Endothelial cell of umbilical vein (primary cell): Measurements from ENCODE around the gene P2RX3. TPM values are rescaled to one million over a fixed set of nuclear protein-coding genes. Genes with fewer than 3 reads are reported as not detected.

Experiments used
- BruUV-seq: library from RNA; stranded (reverse); fragments of 400-500 nt; replicated peaks from 2 replicates; lab custom pipeline; 2021; lab: Mats Ljungman, UMichigan
- CTCF ChIA-PET: fragments of 300-600, 350-600 bp; sonication (Branson Sonifier 250); formaldehyde crosslinking; loops from one replicate; lab custom pipeline; 2021; ENCODE audit warnings: antibody characterized with exemption, inconsistent platforms; lab: Charles Lee
- POLR2A ChIA-PET: fragments of 300-600, 350-600 bp; sonication (Branson Sonifier 250); formaldehyde crosslinking; loops from one replicate; lab custom pipeline; 2021; ENCODE audit warnings: antibody characterized with exemption, inconsistent platforms; lab: Charles Lee
- DNase-seq: peaks from one replicate; pipeline ENCODE4 v3.0.0-alpha.2; 2011; ENCODE audit warnings: low read depth, low spot score
- FAIRE-seq: peaks from 2 replicates; lab custom pipeline; 2011; peaks lifted over from hg19 to GRCh38; lab: Jason Lieb, UNC
- H2AFZ ChIP-seq: 2 replicates; pipeline ENCODE4 v1.6.0; 2012; ENCODE audit warnings: low read depth, low read length, control low read depth, inconsistent platforms
- H3K27ac ChIP-seq: 2 replicates; pipeline ENCODE4 v1.5.1; 2011; ENCODE audit warnings: low read depth, mild to moderate bottlenecking, control low read depth, low read length, moderate library complexity; ENCODE audit not compliant: insufficient read depth
- H3K27me3 ChIP-seq, 2 experiments: 2 replicates each; pipeline versions ENCODE4 v1.6.0 to v1.6.1; 2011; ENCODE audit warnings: low read length in 2 of 2, mixed read lengths in 1 of 2; ENCODE audit not compliant: control insufficient read depth in 2 of 2, insufficient read depth in 2 of 2
- H3K36me3 ChIP-seq, 2 experiments: 2 replicates in 1 of 2; 3 replicates in 1 of 2; pipeline ENCODE4 v1.5.1; 2011; ENCODE audit warnings: low read length in 2 of 2, mild to moderate bottlenecking in 1 of 2, moderate library complexity in 1 of 2; ENCODE audit not compliant: control insufficient read depth in 2 of 2, insufficient read depth in 2 of 2; ENCODE audit errors: extremely low read depth in 1 of 2
- H3K4me1 ChIP-seq: 3 replicates; pipeline ENCODE4 v1.5.1; 2011; ENCODE audit warnings: mild to moderate bottlenecking, low read length; ENCODE audit not compliant: control insufficient read depth, insufficient read depth; ENCODE audit errors: extremely low read depth
- H3K4me2 ChIP-seq: 2 replicates; pipeline ENCODE4 v1.6.1; 2011; ENCODE audit warnings: low read length, control low read depth, mixed read lengths; ENCODE audit not compliant: insufficient read depth
- H3K4me3 ChIP-seq, 3 experiments: fragments of 200-600 bp in 1 of 3; sonication (generic), shearing (Covaris generic) in 1 of 3; replicated peaks in 1 of 3; 2 replicates each; pipeline ENCODE4 v1.5.1; 2011 to 2016; ENCODE audit warnings: control low read depth in 3 of 3, low read length in 3 of 3, mild to moderate bottlenecking in 2 of 3, inconsistent platforms in 1 of 3, low read depth in 1 of 3, moderate library complexity in 1 of 3; ENCODE audit not compliant: insufficient read depth in 1 of 3
- H3K79me2 ChIP-seq: 2 replicates; pipeline ENCODE4 v1.6.0; 2012; ENCODE audit warnings: low read length, inconsistent platforms; ENCODE audit not compliant: control insufficient read depth, insufficient read depth
- H3K9ac ChIP-seq: replicated peaks from 2 replicates; pipeline ENCODE3; 2011; ENCODE audit warnings: low read length, control low read depth; ENCODE audit not compliant: insufficient read depth; ENCODE audit errors: extremely low read depth
- H3K9me1 ChIP-seq: replicated peaks from 3 replicates; pipeline ENCODE4 v1.6.0; 2011; ENCODE audit warnings: mild to moderate bottlenecking, low read length; ENCODE audit not compliant: control insufficient read depth, insufficient read depth; ENCODE audit errors: extremely low read depth
- H3K9me3 ChIP-seq: replicated peaks from 2 replicates; pipeline ENCODE4 v1.5.1; 2012; ENCODE audit warnings: low read length, inconsistent platforms; ENCODE audit not compliant: control insufficient read depth, insufficient read depth
- H4K20me1 ChIP-seq: replicated peaks from 2 replicates; pipeline ENCODE3; 2011; ENCODE audit warnings: mild to moderate bottlenecking, low read length; ENCODE audit not compliant: control insufficient read depth, insufficient read depth; ENCODE audit errors: extremely low read depth
- EZH2 ChIP-seq: IDR thresholded peaks from 2 replicates; pipeline ENCODE4 v1.6.1; 2012; ENCODE audit warnings: borderline replicate concordance, low read depth, mild to moderate bottlenecking, moderate library complexity, low read length, inconsistent platforms; ENCODE audit not compliant: severe bottlenecking
- FOS ChIP-seq: IDR thresholded peaks from 2 replicates; pipeline ENCODE4 v1.6.1; 2011; ENCODE audit warnings: mild to moderate bottlenecking, low read length, moderate library complexity, borderline replicate concordance; ENCODE audit not compliant: insufficient read depth
- GATA2 ChIP-seq: IDR thresholded peaks from 2 replicates; pipeline ENCODE4 v1.7.0; 2011; ENCODE audit warnings: low read depth, mild to moderate bottlenecking, moderate library complexity, mixed read lengths, low read length; ENCODE audit not compliant: insufficient read length, insufficient read depth
- JUN ChIP-seq: IDR thresholded peaks from 2 replicates; pipeline ENCODE4 v1.6.1; 2011; ENCODE audit warnings: borderline replicate concordance, low read depth; ENCODE audit not compliant: insufficient read length, insufficient read depth
- MYC ChIP-seq: IDR thresholded peaks from one replicate; pipeline ENCODE4 v1.6.1; 2011; ENCODE audit warnings: mild to moderate bottlenecking, low read depth, low read length
- POLR2A ChIP-seq: IDR thresholded peaks from 2 replicates; pipeline ENCODE4 v1.6.1; 2012; ENCODE audit warnings: low read depth, mild to moderate bottlenecking, control low read depth, low read length
- POLR2AphosphoS5 ChIP-seq: IDR thresholded peaks from 2 replicates; pipeline ENCODE4 v1.6.1; 2012; ENCODE audit warnings: low read depth, mild to moderate bottlenecking, control low read depth, low read length, moderate library complexity; ENCODE audit not compliant: insufficient read depth
- dilution Hi-C: fragments of 300-500 bp; cut with MboI; formaldehyde crosslinking; loops from one replicate; pipeline ENCODE4 v1.15.0; 2019; ENCODE audit warnings: low sequenced_read_pairs; ENCODE audit not compliant: extremely low pct_ligation_motif_present
- intact Hi-C: fragments of 100-400 bp; cut with micrococcal nuclease; formaldehyde crosslinking; loops from one replicate; pipeline ENCODE4 v1.10.0; 2022
- polyA plus RNA-seq, 4 experiments: library from polyadenylated mRNA; depleted of rRNA in 3 of 4; stranded (reverse) in 3 of 4; unstranded in 1 of 4; fragments of >200 nt; gene quantifications; 2 replicates each; pipeline versions ENCODE4 v1.2.1 to v1.2.3, GENCODE V29; 2011 to 2012; ENCODE audit warnings: missing spikeins in 1 of 4
- total RNA-seq: library from RNA; stranded (reverse); gene quantifications from 2 replicates; pipeline ENCODE4 v1.2.3, GENCODE V29; 2021
- TF ChIP-seq, protein P1 (sequence below), 2 donors: IDR thresholded peaks; 1 replicate in 1 of 2; 2 replicates in 1 of 2; pipeline ENCODE4 v1.5.1; 2011; ENCODE audit warnings: low read length in 2 of 2, mild to moderate bottlenecking in 2 of 2, moderate library complexity in 2 of 2, control low read depth in 1 of 2, inconsistent platforms in 1 of 2, low read depth in 1 of 2; ENCODE audit not compliant: insufficient read depth in 1 of 2; ENCODE audit errors: extremely low read depth in 1 of 2
- TF ChIP-seq, protein P2 (sequence below): IDR thresholded peaks from 2 replicates; pipeline ENCODE4 v1.6.1; 2011; ENCODE audit not compliant: insufficient read depth, insufficient read length

P2RX3 gene
- total and polyA plus RNA-seq, 2 donors (not counting 3 experiments of a cell fraction or from before 2014, with no cell fraction given) = not detected

DNA sequence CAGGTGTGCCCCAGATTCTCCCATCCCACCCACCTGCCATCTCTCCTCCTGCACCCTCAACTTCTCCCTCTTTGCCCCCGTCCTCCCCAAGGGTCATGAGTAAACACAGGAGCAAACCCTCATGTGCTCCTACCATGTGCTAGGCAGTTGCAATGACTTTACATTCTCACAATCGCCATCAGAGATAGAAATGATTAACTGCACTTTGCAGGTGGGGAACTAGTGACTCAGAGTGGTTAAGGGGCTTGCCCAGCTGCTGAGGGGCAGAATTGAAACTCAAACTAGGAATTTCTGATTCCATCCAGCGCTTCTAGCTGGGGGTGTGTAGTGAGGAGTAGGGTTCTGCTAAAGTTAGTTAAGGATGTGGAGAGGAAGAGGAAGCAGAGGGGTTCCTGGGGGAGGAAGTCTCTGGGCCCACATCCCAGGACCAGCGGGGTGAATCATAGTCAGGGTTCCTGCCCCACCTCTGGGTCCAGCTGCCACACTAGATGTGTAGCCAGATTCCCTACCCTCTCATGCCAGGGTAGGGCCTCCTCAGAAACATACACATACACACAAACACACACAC lies 68.3 kb downstream of the P2RX3 start:
- TF ChIP-seq, protein P1, sequence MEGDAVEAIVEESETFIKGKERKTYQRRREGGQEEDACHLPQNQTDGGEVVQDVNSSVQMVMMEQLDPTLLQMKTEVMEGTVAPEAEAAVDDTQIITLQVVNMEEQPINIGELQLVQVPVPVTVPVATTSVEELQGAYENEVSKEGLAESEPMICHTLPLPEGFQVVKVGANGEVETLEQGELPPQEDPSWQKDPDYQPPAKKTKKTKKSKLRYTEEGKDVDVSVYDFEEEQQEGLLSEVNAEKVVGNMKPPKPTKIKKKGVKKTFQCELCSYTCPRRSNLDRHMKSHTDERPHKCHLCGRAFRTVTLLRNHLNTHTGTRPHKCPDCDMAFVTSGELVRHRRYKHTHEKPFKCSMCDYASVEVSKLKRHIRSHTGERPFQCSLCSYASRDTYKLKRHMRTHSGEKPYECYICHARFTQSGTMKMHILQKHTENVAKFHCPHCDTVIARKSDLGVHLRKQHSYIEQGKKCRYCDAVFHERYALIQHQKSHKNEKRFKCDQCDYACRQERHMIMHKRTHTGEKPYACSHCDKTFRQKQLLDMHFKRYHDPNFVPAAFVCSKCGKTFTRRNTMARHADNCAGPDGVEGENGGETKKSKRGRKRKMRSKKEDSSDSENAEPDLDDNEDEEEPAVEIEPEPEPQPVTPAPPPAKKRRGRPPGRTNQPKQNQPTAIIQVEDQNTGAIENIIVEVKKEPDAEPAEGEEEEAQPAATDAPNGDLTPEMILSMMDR (IDR thresholded peaks at IDR 0.05; ENCODE audit: extremely low read depth in 1 of 2, insufficient read depth in 1 of 2, low read depth in 1 of 2, low read length in 2 of 2) = no peak
- peak; percentile 94 for TF ChIP-seq FOS
- TF ChIP-seq, protein P2, sequence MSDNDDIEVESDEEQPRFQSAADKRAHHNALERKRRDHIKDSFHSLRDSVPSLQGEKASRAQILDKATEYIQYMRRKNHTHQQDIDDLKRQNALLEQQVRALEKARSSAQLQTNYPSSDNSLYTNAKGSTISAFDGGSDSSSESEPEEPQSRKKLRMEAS = peak; percentile 59
- TF ChIP-seq JUN = peak; percentile 60
- TF ChIP-seq GATA2 = peak; percentile 83
- TF ChIP-seq POLR2A = peak; percentile 28
- TF ChIP-seq EZH2 = no peak
- TF ChIP-seq MYC = peak; percentile 68
- peak; percentile 86 for TF ChIP-seq POLR2AphosphoS5
- no peaks in the 10 kb centered on the region for H3K9me1 ChIP-seq
- H3K27ac ChIP-seq = peak overlapping the region; percentile 84
- DNase-seq (peak; percentile 90), FAIRE-seq (peak; percentile 100)
- no peak overlapping the region for H3K4me3 ChIP-seq
- H3K27me3 ChIP-seq = no peaks in the 10 kb centered on the region
- ChIA-PET CTCF (interaction anchor here (0.7 to 2.0 kb wide), 9 partner anchors 18 to 87 kb away, joined by 3 to 9 read pairs (median 5); partner anchors contain the start of genes RTN4RL2 and SLC43A3), POLR2A (interaction anchor here (1.0 to 1.7 kb wide), 2 partner anchors 18 to 235 kb away, joined by 3 to 7 read pairs; no protein-coding TSS in a partner anchor)
- no peaks in the 10 kb centered on the region for H3K9me3 ChIP-seq
- no peaks in the 10 kb centered on the region for H3K79me2 ChIP-seq
- H2AFZ ChIP-seq = no peak overlapping the region
- intact Hi-C loops (loop anchor here (1.0 to 5.0 kb wide), 3 partner anchors 18 to 59 kb away; no protein-coding TSS in a partner anchor), dilution Hi-C loops (no loop called here)
- no peak overlapping the region for H3K9ac ChIP-seq
- H4K20me1 ChIP-seq = no peaks in the 10 kb centered on the region
- H3K36me3 ChIP-seq = peaks cover 3 to 12% of the 10 kb centered on the region in 2 experiments
- peak overlapping the region; percentile 65 for H3K4me2 ChIP-seq
- BruUV-seq = no TSS peak
- H3K4me1 ChIP-seq = peaks cover 26% of the 10 kb centered on the region
